HK-2 (cell line): ENCODE measurements around the gene DERA.
"Not testable (repeated sequence)": the region's sequence is repeated elsewhere in the genome, so short reads cannot be mapped to it uniquely, and the experiment has no call there.

ENCODE experiments used
- DNase-seq: peaks from one replicate; pipeline ENCODE4 v3.0.0-alpha.2; 2018; ENCODE audit not compliant: unreplicated experiment

The DERA gene

DNA sequence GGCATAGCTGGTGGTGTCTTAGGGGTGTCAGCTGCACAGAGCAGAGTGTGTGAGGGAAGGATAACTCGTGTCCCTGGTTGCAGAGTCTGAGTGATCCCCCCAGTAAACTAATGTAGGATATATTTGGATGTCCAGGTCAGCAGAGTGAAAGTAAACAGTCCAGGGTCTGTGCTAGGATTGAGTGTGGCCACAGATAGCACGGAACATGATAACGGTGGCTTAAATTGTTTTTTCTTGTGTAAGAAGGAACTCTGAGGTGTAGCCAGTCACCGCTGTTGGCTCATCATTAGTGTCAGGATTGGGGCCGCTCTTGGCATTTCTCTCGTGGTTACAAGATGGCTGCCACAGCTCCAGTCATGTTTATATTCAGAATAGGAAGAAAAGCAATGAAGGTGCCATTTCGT, 97.3 kb downstream of the DERA start:
- DNase-seq, result no peak

DNA sequence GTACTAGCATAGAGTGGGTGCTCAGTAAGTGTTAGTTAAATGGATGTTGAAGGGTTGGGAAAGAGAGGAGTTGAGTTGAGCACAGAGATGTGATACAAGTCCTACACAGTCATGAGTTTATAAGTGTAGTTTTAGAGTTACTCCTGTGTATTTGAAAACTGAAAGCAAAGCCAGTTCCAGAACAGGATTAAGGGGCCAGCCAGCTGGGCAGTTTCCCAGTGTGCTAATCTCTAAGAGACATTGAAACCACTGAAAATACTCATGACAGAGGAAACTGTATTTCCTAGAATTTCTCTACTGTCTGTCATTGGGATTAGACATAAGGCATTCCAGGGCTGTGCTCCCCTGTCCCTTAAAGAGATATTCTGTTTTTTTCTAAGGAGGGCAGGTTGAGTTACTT, 101.0 kb downstream of the DERA start:
- no peak for DNase-seq

DNA sequence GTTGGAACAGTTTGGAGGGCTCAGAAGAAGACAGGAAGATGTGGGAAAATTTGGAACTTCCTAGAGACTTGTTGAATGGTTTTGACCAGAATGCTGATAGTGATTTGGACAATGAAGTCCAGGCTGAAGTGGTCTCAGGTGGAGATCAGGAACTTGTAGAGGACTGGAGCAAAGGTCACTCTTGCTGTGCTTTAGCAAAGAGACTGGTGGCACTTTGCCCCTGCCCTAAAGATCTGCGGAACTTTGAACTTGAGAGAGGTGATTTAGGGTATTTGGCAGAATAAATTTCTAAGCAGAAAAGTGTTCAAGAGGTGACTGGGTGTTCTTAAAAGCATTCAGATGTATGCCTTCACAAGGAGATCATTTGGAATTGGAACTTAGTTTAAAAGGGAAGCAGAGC, 102.6 kb downstream of the DERA start:
- not testable (repeated sequence) for DNase-seq

DNA sequence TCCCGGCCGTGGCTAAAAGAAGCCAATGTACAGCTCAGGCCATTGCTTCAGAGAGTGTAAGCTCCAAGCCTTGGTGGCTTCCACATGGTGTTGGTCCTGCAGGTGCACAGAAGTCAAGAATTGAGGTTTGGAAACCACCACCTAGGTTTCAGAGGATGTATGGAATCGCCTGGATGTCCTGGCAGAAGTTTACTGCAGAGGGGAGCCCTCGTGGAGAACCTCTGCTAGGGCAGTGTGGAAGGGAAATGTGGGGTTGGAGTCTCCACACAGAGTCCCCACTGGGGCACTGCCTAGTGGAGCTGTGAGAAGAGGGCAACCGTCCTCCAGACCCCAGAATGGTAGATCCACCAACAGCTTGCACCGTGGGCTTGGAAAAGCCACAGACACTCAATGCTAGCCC, 103.3 kb downstream of the DERA start:
- not testable (repeated sequence) for DNase-seq

DNA sequence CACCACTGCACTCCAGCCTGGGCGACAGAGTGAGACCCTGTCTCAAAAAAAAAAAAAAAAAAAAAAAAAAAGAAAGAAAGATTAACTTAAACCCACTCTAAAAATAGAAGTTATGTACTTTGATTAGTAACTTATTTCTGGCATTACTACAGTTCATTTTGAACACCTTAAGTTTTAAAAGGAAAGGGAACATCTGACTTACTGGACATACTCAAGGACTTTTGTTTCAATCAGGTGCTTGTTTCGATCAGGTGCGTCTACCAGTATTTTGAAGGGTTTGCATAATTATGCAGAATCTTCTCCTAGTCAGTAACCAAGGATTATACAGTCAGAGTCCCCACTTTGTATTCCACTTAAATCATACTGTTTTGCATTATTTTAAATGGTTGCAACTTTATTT, 105.6 kb downstream of the DERA start:
- DNase-seq, result no peak

DNA sequence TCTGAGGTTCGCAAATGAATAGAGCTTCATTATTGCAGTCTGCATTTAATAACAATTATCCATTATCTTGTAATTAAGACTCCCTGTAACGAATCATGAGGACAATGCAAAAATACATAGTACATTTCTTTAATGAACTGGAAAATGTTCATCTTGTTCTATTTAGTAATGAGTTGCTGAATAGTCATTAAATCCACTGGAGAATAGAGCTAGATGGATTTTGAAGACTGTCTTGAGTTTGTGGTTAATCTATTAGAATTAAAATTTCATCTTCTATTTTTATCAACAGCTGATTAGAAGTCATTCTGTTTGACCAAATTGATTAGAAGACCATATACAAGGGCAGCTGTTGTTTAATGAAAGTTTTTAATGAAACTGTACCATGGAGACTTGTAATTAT, 107.2 kb downstream of the DERA start:
- no peak for DNase-seq

DNA sequence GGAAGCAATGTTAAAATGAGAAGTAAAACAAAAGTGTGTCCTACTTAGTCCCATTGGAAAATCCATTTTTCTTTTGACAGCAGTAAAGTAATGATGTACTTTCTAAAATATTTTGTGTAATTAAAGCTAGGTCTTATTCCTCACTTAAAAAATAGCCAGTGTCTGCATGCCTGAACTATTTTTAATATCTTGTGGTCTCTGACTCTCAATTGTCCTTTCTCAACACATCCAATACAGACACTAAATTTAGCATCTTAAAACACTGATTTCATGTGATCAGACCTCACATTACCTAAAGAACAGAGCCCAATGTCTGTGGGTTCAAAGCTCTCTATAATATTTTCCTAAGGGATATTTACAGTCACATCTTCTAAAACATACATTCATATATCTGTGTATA, 108.0 kb downstream of the DERA start:
- no peak for DNase-seq

DNA sequence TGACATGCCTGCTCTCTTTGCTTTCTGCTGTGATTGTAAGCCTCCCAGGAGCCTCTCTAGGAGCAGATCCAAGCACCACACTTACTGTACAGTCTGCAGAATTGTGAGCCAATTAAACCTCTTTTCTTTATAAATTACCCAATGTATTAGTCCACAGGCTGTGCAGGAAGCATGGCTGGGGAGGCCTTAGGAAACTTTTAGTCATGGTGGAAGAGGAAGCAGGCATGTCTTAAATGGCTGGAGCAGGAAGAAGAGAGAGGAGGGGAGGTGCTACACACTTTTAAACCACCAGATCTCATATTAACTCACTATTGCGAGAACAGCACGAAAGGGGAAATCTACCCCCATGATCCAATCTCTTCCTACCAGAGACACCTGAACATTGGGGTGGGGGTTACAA, 108.9 kb downstream of the DERA start:
- DNase-seq, result no peak

DNA sequence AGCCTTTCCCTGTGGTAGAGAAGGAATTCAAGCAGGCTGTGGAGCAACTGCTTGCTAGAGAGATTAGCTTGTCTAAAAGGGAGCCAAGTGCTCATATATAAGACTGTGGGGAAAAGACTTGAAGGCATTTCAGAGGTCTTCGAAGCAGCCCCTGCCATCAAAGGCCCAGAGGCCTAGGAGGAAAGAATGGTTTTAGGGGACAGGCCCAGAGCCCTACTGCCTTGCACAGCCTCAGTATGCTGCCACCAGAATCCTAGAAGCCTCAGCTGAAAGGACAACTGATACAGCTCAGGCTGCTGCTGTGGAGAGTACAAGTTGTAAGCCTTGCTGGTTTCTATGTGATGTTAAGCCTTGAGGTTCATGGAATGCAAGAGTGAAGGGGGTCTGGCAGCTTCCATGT, 109.9 kb downstream of the DERA start:
- no peak for DNase-seq

DNA sequence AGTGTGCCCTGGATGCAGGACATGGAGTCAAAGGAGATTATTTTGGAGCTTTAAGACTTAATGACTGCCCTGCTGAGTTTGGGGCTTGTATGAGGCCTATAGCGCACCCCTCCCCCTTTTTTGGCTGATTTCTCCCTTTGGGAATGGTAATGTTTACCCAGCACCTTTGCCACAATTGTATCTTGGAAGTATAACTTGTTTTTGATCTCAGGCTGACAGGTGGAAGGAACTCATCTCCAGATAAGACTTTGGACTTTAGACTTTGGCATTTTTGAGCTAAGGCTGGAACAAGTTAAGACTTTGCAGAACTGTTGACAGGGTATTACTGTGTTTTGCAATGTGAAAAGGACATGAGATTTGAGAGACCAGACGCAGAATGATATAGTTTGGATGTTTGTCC, 110.5 kb downstream of the DERA start:
- DNase-seq, result no peak

DNA sequence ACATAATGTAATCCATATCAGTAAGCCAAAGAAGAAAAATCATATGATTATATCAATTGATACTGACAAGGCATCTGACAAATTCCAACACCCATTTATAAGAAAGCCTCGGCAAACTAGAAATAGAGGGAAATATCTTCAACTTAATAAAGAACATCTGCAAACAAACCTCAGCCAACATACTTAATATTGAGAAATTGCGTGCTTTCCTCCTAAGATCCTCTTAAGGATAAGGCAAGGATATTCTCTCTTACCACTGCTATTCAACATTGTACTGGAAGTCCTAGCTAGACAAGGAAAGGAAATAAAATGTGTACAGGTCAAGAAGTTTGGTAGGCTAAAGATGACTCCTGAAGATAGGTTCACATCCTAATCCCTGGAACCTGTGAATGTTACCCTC, 115.9 kb downstream of the DERA start:
- no peak for DNase-seq

DNA sequence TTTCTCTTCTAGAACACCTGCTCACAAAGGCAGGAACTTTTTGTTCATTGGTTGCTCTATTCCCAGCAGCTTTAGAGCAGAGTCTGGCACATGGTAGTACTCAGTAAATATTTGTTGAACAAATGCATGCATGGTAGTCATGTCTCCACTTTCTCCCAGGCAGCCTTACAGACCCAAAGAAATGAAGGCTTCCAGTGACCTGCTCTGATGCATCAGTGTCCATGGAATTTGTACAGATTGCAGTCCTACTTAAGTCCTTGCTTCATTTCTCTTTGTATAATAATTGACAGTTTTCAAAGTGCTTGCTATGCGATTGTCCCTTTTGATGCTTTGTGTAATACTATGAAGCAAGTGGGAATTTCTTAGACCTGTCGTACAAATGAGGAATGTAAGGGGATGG, 119.6 kb downstream of the DERA start:
- peak; percentile 7 for DNase-seq

DNA sequence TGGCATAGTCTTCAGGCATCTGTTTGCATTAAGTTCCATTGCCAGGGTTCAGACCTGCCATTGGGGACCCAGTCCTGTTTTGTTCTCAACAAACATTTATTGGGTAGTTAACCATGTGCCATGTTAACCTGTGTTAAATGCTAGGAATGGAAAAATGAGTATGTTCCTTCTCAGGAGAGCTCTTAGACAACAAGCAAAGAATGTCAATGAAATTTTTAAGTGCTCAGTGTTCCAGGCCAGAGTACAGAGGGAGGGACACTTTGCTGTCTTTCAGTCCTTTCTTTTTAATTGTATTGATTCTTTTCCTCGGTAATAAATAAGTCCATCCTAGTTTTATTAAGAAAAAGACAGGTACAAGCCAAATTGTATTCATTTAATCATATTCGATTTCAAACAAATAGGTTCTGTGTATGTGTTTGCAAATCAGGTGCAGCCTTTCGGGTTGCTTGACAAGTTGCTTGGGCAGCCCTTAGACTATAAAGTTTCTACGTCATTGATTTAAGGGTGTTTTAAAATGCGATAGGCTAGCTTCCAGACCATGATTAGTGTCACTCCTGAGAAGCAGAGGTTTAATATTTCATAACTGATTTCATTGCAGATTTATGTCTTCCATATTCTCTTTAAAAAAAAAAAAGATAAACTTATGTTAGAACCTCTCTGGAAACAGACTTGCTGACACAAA, 123.1 kb downstream of the DERA start:
- DNase-seq, result no peak

DNA sequence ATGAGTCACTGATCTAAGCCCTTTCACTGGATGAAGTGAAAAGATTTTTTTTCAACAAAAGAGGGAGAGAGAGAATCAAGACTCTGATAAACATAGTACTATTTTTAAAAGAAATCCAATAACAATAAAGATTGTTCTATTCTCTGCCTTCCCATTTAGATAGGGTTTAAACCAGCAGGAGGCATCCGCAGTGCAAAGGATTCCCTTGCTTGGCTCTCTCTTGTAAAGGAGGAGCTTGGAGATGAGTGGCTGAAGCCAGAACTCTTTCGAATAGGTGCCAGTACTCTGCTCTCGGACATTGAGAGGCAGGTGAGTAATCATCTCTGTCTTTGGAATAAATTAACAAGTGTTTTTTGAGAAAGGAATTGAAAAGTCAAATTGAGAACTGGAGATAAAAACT, 124.9 kb downstream of the DERA start:
- DNase-seq, result no peak

DNA sequence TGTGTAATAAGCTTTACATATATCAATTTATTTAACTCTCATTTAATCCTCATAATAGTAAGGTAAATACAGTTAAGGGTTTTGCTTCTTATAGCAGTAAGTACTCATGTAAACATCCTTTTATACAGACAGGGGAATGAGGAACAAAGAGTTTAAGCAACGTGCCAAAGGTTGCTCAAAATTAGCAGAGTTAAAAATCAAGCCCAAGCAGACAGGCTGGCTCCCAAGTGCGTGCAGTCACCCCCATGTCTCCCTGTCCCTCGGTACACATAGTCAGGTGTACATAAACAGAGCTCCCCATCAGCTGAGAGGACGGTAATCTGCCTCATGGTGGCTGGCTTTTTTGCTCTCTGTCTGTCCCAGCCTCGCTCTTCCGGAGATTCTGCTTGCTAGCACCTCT, 126.4 kb downstream of the DERA start:
- no peak for DNase-seq

DNA sequence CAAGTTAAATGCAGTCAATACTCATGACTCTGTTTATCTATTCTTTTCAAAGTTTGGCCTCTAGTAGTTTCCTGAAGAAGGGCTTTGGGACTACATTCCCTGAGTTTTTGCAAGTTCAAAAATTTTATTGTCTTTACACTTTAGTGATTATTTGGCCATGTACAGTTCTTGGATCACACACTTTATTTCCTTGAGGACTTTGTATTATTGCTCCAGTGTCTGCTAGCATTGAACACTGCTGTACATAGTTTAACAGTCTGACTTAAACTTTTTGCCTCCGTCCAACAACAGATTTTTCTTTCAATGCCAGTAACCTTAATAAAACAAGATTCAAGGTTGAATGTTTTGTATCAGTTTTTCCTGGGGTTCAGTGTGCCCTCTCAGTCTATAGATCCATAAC, 132.3 kb downstream of the DERA start:
- no peak for DNase-seq

DNA sequence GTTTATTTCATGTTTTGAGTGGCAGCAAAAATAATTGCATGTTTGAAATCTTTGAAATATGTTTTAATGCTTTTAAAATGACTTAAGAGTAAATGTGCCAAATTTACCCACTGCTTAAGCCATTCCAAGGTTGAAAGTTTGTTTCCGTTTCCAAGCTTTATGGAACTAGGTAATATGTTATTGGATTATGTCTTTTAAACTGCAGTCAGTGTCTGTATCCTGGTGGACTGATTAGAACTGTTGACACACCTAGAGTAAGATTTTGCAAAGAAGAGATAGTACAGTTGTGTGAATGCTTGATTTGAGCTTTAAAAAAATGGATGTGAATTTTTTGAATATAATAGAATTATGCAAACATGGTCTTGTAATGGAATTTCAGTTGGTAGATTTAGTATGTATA, 135.1 kb downstream of the DERA start:
- no peak for DNase-seq

DNA sequence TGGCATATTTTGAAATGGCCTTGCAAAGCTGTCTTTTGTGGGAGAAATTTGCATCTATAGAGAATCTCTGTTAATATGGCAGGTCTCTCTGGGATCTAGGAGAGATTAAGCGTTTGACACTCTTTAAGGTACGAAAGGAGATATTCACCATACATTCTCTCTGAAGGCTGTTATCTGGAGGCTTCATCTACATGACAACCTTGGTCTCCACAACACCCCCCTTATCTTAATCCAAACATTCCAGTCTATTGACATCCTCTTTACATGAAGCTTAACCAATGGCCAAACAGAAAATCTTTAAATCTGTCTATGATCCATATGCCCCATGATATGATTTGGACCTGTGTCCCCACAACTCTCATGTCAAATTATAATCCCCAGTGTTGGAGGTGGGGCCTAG, 137.4 kb downstream of the DERA start:
- no peak for DNase-seq

DNA sequence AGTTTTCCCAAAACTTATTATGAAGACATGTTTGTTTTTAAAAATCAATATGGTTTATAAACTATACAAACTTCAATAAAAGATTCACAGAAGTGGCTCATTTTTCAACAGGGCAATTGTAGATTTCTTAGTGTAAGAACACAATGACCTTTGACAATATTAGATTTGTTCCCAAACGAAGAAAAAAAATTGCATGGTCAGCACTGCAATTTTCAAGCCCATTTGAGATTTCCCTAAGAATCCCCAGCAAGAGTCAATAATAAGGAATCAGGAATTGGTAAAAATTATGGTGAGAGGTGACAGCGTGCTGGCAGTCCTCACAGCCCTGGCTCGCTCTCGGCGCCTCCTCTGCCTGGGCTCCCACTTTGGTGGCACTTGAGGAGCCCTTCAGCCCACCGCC, 145.8 kb downstream of the DERA start:
- no peak for DNase-seq

DNA sequence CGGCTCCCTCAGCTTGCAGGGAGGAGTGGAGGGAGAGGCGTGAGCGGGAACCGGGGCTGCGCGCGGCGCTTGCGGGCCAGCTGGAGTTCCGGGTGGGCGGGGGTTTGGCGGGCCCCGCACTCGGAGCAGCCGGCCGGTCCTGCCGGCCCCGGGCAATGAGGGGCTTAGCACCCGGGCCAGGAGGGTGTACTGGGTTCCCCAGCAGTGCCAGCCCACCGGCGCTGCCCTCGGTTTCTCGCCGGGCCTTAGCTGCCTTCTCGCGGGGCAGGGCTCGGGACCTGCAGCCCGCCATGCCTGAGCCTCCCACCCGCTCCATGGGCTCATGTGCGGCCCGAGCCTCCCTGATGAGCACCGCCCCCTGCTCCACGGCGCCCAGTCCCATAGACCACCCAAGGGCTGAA, 146.2 kb downstream of the DERA start:
- not testable (repeated sequence) for DNase-seq

DNA sequence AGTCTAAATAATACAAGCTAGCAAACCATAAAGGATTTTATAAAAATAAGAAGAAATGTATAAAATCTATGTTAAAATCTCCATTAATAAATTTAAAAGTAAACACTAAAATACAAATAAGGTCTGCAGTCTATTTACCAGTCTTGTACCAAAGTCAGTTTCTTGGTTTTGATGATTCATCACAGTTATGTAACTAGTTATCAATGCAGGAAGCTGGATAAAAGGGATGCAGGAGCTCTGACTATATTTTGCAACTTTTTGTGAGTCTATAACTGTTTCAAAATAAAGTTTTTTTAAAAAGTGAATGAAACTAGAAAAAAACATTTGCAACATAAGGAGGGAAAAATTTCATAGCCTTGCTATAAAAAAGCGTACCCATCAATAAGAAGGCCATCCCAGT, 151.5 kb downstream of the DERA start:
- DNase-seq, result no peak

DNA sequence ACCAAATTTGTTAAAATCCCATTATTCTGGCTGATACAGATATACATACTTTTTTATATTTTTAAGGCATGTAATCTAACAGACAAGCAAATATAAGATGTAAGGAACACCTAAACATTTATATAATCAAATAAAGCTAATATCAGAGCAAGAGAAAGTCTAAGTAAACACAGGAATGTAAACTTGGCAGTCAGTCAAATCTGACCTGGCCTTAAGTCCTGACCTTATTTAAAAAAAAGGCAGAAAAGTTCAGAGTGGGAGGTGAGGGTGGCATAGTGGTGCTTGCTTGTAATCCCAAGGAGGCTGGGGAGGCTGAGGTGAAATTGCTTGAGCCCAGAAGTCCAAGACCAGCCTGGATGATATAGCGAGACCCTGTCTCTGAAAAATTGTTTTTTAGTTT, 152.6 kb downstream of the DERA start:
- DNase-seq, result no peak

DNA sequence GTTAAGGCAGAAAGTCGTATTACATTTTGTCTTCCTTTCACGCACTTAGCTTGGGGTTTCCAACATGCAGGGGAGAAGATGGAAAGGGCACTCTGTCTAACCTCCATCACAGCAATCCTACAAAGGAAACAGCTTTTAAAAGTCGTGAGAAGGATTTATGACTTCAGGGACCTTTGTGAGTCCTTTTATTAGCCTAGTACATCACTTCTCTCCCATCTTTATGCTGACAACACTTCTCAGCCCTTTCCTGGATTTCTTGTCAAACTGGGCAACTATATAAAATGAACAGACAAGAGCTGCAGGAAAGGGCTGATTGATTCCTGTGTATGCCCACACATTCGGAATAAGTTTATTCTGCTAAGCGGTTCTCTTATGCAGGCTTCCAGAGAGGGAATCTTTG, 159.0 kb downstream of the DERA start:
- no peak for DNase-seq

DNA sequence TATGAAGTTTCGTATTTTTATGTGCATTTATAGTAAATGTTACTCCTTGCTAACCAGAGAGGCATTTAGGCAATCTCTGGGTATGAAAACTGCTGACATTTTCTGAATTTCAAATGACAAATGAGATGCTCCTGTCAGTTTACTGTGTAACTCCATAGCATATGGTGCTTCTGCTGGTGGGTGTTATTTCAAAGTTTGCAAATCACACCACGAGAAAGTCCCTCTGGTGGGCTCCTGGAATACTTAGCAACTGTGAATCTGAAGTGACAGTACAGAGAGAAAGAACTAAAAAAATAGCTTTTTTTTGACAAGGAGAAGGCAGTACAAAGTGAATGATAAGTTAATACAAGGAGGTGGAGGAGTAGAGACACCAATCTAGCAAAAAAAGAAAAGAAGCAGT, 161.5 kb downstream of the DERA start:
- no peak for DNase-seq

DNA sequence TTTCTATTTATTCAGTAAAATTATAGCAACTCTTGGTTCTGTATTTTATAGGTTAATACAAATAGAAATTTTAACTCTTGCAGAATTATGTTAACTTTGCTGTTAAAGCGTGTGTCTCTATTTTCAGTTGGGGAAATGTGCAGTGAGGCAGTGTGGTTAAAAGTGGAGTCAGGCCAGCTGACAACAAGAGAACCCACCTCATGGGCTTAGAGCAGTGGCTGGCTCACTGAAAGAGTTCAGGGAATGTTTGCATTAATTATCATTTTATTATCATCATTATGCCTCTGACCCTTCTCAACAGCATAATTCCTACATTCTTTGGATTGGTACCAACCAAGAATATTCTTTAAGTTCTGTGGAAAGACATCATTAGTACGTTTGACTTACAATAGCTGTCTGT, 163.8 kb downstream of the DERA start:
- DNase-seq, result no peak
